ENCODE results near the gene CABLES1.
A peak's percentile ranks its signal among the peaks of the same experiment; 100 is the strongest.

GRCh38 chr18:23099621-23100020 is 35.7 kb upstream of the CABLES1 start:
- no peak for TF ChIP-seq CTCF (IDR thresholded peaks at IDR 0.05)
- TF ChIP-seq POLR2A (IDR thresholded peaks at IDR 0.05), result peak in 1 of 2 donors; percentile 27

Data from Peyer's patch (tissue), 4 donors.